ENCODE measurements around the gene MACROD1. TPM values are rescaled to one million over a fixed set of nuclear protein-coding genes. Genes with fewer than 3 reads are reported as not detected.

MACROD1 gene
- total RNA-seq, 1 donor from 2014 or later = 22.1 TPM

- DNase-seq (ENCODE audit: extremely low read depth, low read depth, low spot score) = no peak
These were observed 51.7 kb downstream of the MACROD1 start for GRCh38 chr11:64114231-64114630.

- DNase-seq (ENCODE audit: extremely low read depth, low read depth, low spot score) = no peak
These were observed 52.5 kb downstream of the MACROD1 start for GRCh38 chr11:64113462-64113780.

- no peak for DNase-seq (ENCODE audit: extremely low read depth, low read depth, low spot score)
These were observed 53.0 kb downstream of the MACROD1 start for GRCh38 chr11:64112771-64113461.

GRCh38 chr11:64110465-64111375 lies 55.2 kb downstream of the MACROD1 start:
- no peak for DNase-seq (ENCODE audit: extremely low read depth, low read depth, low spot score)

- DNase-seq (ENCODE audit: extremely low read depth, low read depth, low spot score) = no peak
These were observed 56.6 kb downstream of the MACROD1 start for GRCh38 chr11:64109332-64109731.

GRCh38 chr11:64107303-64107702 lies 58.6 kb downstream of the MACROD1 start:
- no peak for DNase-seq (ENCODE audit: extremely low read depth, low read depth, low spot score)

- DNase-seq (ENCODE audit: extremely low read depth, low read depth, low spot score) = no peak
These were observed 61.3 kb downstream of the MACROD1 start for GRCh38 chr11:64104632-64105031.

- no peak for DNase-seq (ENCODE audit: extremely low read depth, low read depth, low spot score)
These were observed 62.5 kb downstream of the MACROD1 start for GRCh38 chr11:64103277-64103985.

GRCh38 chr11:64102005-64102738 lies 63.7 kb downstream of the MACROD1 start:
- DNase-seq (ENCODE audit: extremely low read depth, low read depth, low spot score) = no peak

GRCh38 chr11:64101461-64101860 lies 64.5 kb downstream of the MACROD1 start:
- DNase-seq (ENCODE audit: extremely low read depth, low read depth, low spot score) = no peak

GRCh38 chr11:64100782-64101353 lies 65.0 kb downstream of the MACROD1 start:
- DNase-seq (ENCODE audit: extremely low read depth, low read depth, low spot score) = no peak

GRCh38 chr11:64100360-64100759 lies 65.6 kb downstream of the MACROD1 start:
- DNase-seq (ENCODE audit: extremely low read depth, low read depth, low spot score) = no peak

GRCh38 chr11:64099436-64099835 lies 66.5 kb downstream of the MACROD1 start:
- DNase-seq (ENCODE audit: extremely low read depth, low read depth, low spot score) = no peak

- no peak for DNase-seq (ENCODE audit: extremely low read depth, low read depth, low spot score)
These were observed 67.5 kb downstream of the MACROD1 start for GRCh38 chr11:64098318-64098831.

- DNase-seq (ENCODE audit: extremely low read depth, low read depth, low spot score) = no peak
These were observed 68.2 kb downstream of the MACROD1 start for GRCh38 chr11:64097468-64098317.

GRCh38 chr11:64096835-64097234 lies 69.1 kb downstream of the MACROD1 start:
- no peak for DNase-seq (ENCODE audit: extremely low read depth, low read depth, low spot score)

GRCh38 chr11:64095949-64096348 lies 70.0 kb downstream of the MACROD1 start:
- DNase-seq (ENCODE audit: extremely low read depth, low read depth, low spot score) = no peak

GRCh38 chr11:64095273-64095817 lies 70.6 kb downstream of the MACROD1 start:
- no peak for DNase-seq (ENCODE audit: extremely low read depth, low read depth, low spot score)

Measured in glomerular endothelial cell (primary cell).